HEK293 (cell line): ENCODE measurements around the gene HNRNPL.

Experiments used
- CTCF ChIA-PET: fragments of 350-600 bp; formaldehyde crosslinking; extraction: SDS; loops from one replicate; lab custom pipeline; 2021; ENCODE audit warnings: antibody characterized with exemption; lab: Yijun Ruan, JAX
- POLR2A ChIA-PET: fragments of 300-600 bp; formaldehyde crosslinking; extraction: SDS; loops from one replicate; lab custom pipeline; 2020; ENCODE audit warnings: antibody characterized with exemption, inconsistent platforms; lab: Yijun Ruan, JAX
- H3K27ac ChIP-seq: fragments of 200-500 bp; sonication (Bioruptor generic); 2 replicates; pipeline ENCODE4 v1.5.1; 2014; ENCODE audit warnings: low read depth, low read length, control low read depth, inconsistent platforms; ENCODE audit errors: extremely low read depth
- H3K36me3 ChIP-seq, 2 experiments: fragments of 200-500 bp in 1 of 2; sonication (Bioruptor generic) in 1 of 2; 1 replicate in 1 of 2; 2 replicates in 1 of 2; pipeline ENCODE4 v1.5.1; 2014 to 2017; ENCODE audit warnings: inconsistent platforms in 2 of 2, low read length in 2 of 2; ENCODE audit not compliant: control insufficient read depth in 2 of 2, insufficient read depth in 1 of 2
- H3K4me1 ChIP-seq: fragments of 200-500 bp; sonication (Bioruptor generic); 2 replicates; pipeline ENCODE4 v1.5.1; 2014; ENCODE audit warnings: mild to moderate bottlenecking, low read length, inconsistent platforms; ENCODE audit not compliant: control insufficient read depth, insufficient read depth
- H3K4me3 ChIP-seq: 2 replicates; pipeline ENCODE4 v1.5.1; 2011; ENCODE audit warnings: low read depth, mild to moderate bottlenecking, control low read depth, low read length, moderate library complexity
- H3K9me3 ChIP-seq: fragments of 200-500 bp; sonication (Bioruptor generic); 2 replicates; pipeline ENCODE4 v1.5.1; 2014; ENCODE audit warnings: low read depth, low read length, inconsistent platforms; ENCODE audit not compliant: control insufficient read depth, insufficient read depth
- BCL6B ChIP-seq: fragments of 450-650 bp; formaldehyde crosslinking; IDR thresholded peaks from 2 replicates; pipeline ENCODE4 v1.5.1; 2017; ENCODE audit warnings: missing biosample characterization, missing genetic modification characterization
- REPIN1 ChIP-seq: fragments of 450-650 bp; formaldehyde crosslinking; IDR thresholded peaks from 2 replicates; pipeline ENCODE4 v1.5.1; 2017; ENCODE audit warnings: missing biosample characterization, missing genetic modification characterization, low read depth
- SP2 ChIP-seq: fragments of 450-650 bp; formaldehyde crosslinking; IDR thresholded peaks from 2 replicates; pipeline ENCODE4 v1.5.1; 2016; ENCODE audit warnings: missing biosample characterization, missing genetic modification characterization
- SP3 ChIP-seq: fragments of 450-650 bp; formaldehyde crosslinking; IDR thresholded peaks from 2 replicates; pipeline ENCODE4 v1.5.1; 2016; ENCODE audit warnings: missing biosample characterization, missing genetic modification characterization
- YY1 ChIP-seq: fragments of 450-650 bp; formaldehyde crosslinking; IDR thresholded peaks from 2 replicates; pipeline ENCODE4 v1.5.1; 2018; ENCODE audit warnings: missing biosample characterization, missing genetic modification characterization
- ZBTB20 ChIP-seq: fragments of 450-650 bp; formaldehyde crosslinking; IDR thresholded peaks from 2 replicates; pipeline ENCODE4 v1.5.1; 2016; ENCODE audit warnings: missing biosample characterization, missing genetic modification characterization
- ZBTB8A ChIP-seq: fragments of 450-650 bp; formaldehyde crosslinking; IDR thresholded peaks from 2 replicates; pipeline ENCODE4 v1.5.1; 2016; ENCODE audit warnings: missing biosample characterization, missing genetic modification characterization
- ZFP37 ChIP-seq: fragments of 450-650 bp; formaldehyde crosslinking; IDR thresholded peaks from 2 replicates; pipeline ENCODE4 v1.5.1; 2016; ENCODE audit warnings: missing biosample characterization, missing genetic modification characterization
- ZNF202 ChIP-seq: fragments of 450-650 bp; formaldehyde crosslinking; IDR thresholded peaks from 2 replicates; pipeline ENCODE4 v1.5.1; 2016; ENCODE audit warnings: missing biosample characterization, missing genetic modification characterization, borderline replicate concordance
- ZNF23 ChIP-seq: fragments of 450-650 bp; formaldehyde crosslinking; IDR thresholded peaks from 2 replicates; pipeline ENCODE4 v1.5.1; 2016; ENCODE audit warnings: missing biosample characterization, missing genetic modification characterization, borderline replicate concordance
- ZNF26 ChIP-seq: fragments of 450-650 bp; formaldehyde crosslinking; IDR thresholded peaks from 2 replicates; pipeline ENCODE4 v1.5.1; 2016; ENCODE audit warnings: missing biosample characterization, missing genetic modification characterization
- ZNF266 ChIP-seq: fragments of 450-650 bp; formaldehyde crosslinking; IDR thresholded peaks from 2 replicates; pipeline ENCODE4 v1.5.1; 2016; ENCODE audit warnings: missing biosample characterization, missing genetic modification characterization, low read depth
- ZNF433 ChIP-seq: fragments of 450-650 bp; formaldehyde crosslinking; IDR thresholded peaks from 2 replicates; pipeline ENCODE4 v1.5.1; 2016; ENCODE audit warnings: missing biosample characterization, missing genetic modification characterization, low read depth
- ZNF488 ChIP-seq: fragments of 450-650 bp; formaldehyde crosslinking; IDR thresholded peaks from 2 replicates; pipeline ENCODE4 v1.5.1; 2016; ENCODE audit warnings: missing biosample characterization, missing genetic modification characterization
- ZNF660 ChIP-seq: fragments of 450-650 bp; IDR thresholded peaks from 2 replicates; pipeline ENCODE4 v1.5.1; 2018; ENCODE audit warnings: missing biosample characterization, mild to moderate bottlenecking, missing genetic modification characterization
- ZNF677 ChIP-seq: fragments of 450-650 bp; IDR thresholded peaks from 2 replicates; pipeline ENCODE4 v1.5.0; 2018; ENCODE audit warnings: missing biosample characterization, mild to moderate bottlenecking, missing genetic modification characterization, moderate library complexity
- ZSCAN23 ChIP-seq: fragments of 450-650 bp; formaldehyde crosslinking; IDR thresholded peaks from 2 replicates; pipeline ENCODE4 v1.5.1; 2016; ENCODE audit warnings: missing biosample characterization, missing genetic modification characterization
- TF ChIP-seq, protein P1 (sequence below): fragments of 450-650 bp; formaldehyde crosslinking; conservative IDR thresholded peaks from 2 replicates; pipeline ENCODE4 v1.5.1; 2016; ENCODE audit warnings: low read depth, missing biosample characterization, missing genetic modification characterization
- TF ChIP-seq, protein P2 (sequence below): fragments of 450-650 bp; formaldehyde crosslinking; IDR thresholded peaks from 2 replicates; pipeline ENCODE4 v1.5.1; 2016; ENCODE audit warnings: missing biosample characterization, missing genetic modification characterization

Gene HNRNPL

DNA sequence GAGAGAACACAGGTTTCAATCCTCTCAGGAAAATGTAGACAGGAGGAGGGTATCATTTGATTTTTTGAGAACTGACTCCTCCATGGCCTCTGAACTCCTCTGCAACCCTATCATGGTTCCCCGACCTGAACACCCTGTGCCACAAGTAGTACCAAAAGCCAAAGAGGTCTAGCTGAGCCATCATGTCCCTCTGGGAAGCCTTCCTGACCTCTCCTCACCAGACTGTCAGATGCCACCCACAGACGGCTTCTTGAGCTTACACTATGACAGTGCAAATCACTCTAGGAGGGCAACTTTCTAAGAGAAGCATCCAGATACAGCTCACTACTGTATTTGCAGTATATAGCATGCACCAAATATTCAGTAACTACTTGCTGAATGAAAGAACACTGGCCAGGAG, 3.7 kb downstream of the HNRNPL start:
- Histone ChIP-seq H3K27ac (peak overlapping the region; percentile 61; the same call in 1 of the 2 replicates), H3K4me3 (no peak overlapping the region), H3K9me3 (no peaks in the 10 kb centered on the region), H3K4me1 (peaks cover 26% of the 10 kb centered on the region), H3K36me3 (peaks cover 78 to 80% of the 10 kb centered on the region in 2 experiments)
- POLR2A ChIA-PET = interaction anchor here (1.4 to 6.4 kb wide), 3 partner anchors 13 to 130 kb away, joined by 3 to 159 read pairs (median 4); partner anchors contain the start of genes ECH1 and FBXO17
- CTCF ChIA-PET = interaction anchor here (0.9 to 2.8 kb wide), 3 partner anchors 41 to 120 kb away, joined by 3 to 16 read pairs (median 3); partner anchors contain the start of genes MRPS12 and SARS2
- TF ChIP-seq ZNF488 (tag by site-specific recombination) (no peak), ZNF677 (no peak), REPIN1 (tag by site-specific recombination) (no peak), ZNF266 (tag by site-specific recombination) (no peak), ZNF23 (tag by site-specific recombination) (no peak), ZFP37 (no peak), ZNF26 (tag by site-specific recombination) (no peak), BCL6B (no peak), ZNF202 (tag by site-specific recombination) (no peak), ZSCAN23 (tag by site-specific recombination) (no peak), ZBTB8A (tag by site-specific recombination) (no peak), YY1 (no peak), ZNF660 (no peak), ZNF433 (tag by site-specific recombination) (no peak), SP3 (tag by site-specific recombination) (no peak), SP2 (tag by site-specific recombination) (no peak), ZBTB20 (tag by site-specific recombination) (no peak)
- TF ChIP-seq, protein P1, sequence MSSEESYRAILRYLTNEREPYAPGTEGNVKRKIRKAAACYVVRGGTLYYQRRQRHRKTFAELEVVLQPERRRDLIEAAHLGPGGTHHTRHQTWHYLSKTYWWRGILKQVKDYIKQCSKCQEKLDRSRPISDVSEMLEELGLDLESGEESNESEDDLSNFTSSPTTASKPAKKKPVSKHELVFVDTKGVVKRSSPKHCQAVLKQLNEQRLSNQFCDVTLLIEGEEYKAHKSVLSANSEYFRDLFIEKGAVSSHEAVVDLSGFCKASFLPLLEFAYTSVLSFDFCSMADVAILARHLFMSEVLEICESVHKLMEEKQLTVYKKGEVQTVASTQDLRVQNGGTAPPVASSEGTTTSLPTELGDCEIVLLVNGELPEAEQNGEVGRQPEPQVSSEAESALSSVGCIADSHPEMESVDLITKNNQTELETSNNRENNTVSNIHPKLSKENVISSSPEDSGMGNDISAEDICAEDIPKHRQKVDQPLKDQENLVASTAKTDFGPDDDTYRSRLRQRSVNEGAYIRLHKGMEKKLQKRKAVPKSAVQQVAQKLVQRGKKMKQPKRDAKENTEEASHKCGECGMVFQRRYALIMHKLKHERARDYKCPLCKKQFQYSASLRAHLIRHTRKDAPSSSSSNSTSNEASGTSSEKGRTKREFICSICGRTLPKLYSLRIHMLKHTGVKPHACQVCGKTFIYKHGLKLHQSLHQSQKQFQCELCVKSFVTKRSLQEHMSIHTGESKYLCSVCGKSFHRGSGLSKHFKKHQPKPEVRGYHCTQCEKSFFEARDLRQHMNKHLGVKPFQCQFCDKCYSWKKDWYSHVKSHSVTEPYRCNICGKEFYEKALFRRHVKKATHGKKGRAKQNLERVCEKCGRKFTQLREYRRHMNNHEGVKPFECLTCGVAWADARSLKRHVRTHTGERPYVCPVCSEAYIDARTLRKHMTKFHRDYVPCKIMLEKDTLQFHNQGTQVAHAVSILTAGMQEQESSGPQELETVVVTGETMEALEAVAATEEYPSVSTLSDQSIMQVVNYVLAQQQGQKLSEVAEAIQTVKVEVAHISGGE (tag by site-specific recombination) = no peak
- TF ChIP-seq, protein P2, sequence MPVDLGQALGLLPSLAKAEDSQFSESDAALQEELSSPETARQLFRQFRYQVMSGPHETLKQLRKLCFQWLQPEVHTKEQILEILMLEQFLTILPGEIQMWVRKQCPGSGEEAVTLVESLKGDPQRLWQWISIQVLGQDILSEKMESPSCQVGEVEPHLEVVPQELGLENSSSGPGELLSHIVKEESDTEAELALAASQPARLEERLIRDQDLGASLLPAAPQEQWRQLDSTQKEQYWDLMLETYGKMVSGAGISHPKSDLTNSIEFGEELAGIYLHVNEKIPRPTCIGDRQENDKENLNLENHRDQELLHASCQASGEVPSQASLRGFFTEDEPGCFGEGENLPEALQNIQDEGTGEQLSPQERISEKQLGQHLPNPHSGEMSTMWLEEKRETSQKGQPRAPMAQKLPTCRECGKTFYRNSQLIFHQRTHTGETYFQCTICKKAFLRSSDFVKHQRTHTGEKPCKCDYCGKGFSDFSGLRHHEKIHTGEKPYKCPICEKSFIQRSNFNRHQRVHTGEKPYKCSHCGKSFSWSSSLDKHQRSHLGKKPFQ (tag by site-specific recombination) = no peak
